NCI-H1092 (cell line): ENCODE data around the gene MAPKAP1.

ENCODE experiments used
- DNase-seq: peaks from one replicate; lab custom pipeline; 2025; lab: John Stamatoyannopoulos, UW

The MAPKAP1 gene

GRCh38 chr9:125536167-125536772 is 170.7 kb downstream of the MAPKAP1 start:
- no peak for DNase-seq

GRCh38 chr9:125534971-125535701 is 171.9 kb downstream of the MAPKAP1 start:
- no peak for DNase-seq

- DNase-seq = no peak
Observed at GRCh38 chr9:125532812-125533594, 174.0 kb downstream of the MAPKAP1 start.

GRCh38 chr9:125532412-125532811 is 174.6 kb downstream of the MAPKAP1 start:
- no peak for DNase-seq

- DNase-seq = no peak
Observed at GRCh38 chr9:125529589-125530515, 177.2 kb downstream of the MAPKAP1 start.

GRCh38 chr9:125529107-125529506 is 177.9 kb downstream of the MAPKAP1 start:
- no peak for DNase-seq

GRCh38 chr9:125527471-125528002 is 179.5 kb downstream of the MAPKAP1 start:
- DNase-seq = no peak

- peak; percentile 27 for DNase-seq
Observed at GRCh38 chr9:125525921-125526631, 180.9 kb downstream of the MAPKAP1 start.

- DNase-seq = no peak
Observed at GRCh38 chr9:125524583-125525355, 182.2 kb downstream of the MAPKAP1 start.

GRCh38 chr9:125523681-125524080 is 183.3 kb downstream of the MAPKAP1 start:
- no peak for DNase-seq

GRCh38 chr9:125522328-125522725 is 184.7 kb downstream of the MAPKAP1 start:
- no peak for DNase-seq

GRCh38 chr9:125521462-125522327 is 185.3 kb downstream of the MAPKAP1 start:
- no peak for DNase-seq

- no peak for DNase-seq
Observed at GRCh38 chr9:125519734-125520133, 187.3 kb downstream of the MAPKAP1 start.

- DNase-seq = no peak
Observed at GRCh38 chr9:125517577-125517976, 189.4 kb downstream of the MAPKAP1 start.

GRCh38 chr9:125515983-125516940 is 190.7 kb downstream of the MAPKAP1 start:
- no peak for DNase-seq

GRCh38 chr9:125515281-125515680 is 191.7 kb downstream of the MAPKAP1 start:
- no peak for DNase-seq

- no peak for DNase-seq
Observed at GRCh38 chr9:125514468-125514867, 192.5 kb downstream of the MAPKAP1 start.
